HepG2 (cell line): ENCODE measurements around the gene CD151. TPM values are rescaled to one million over a fixed set of nuclear protein-coding genes. Genes with fewer than 3 reads are reported as not detected.
A peak's percentile ranks its signal among the peaks of the same experiment; 100 is the strongest.

Experiments used
- CSRNP2 ChIP-seq: sonication (generic); formaldehyde crosslinking; conservative IDR thresholded peaks from 2 replicates; pipeline ENCODE4 v1.8.0; 2022; ENCODE audit warnings: low read depth, missing genetic modification reagents
- GMEB1 ChIP-seq: sonication (generic); formaldehyde crosslinking; IDR thresholded peaks from 2 replicates; pipeline ENCODE4 v1.5.1; 2020; ENCODE audit warnings: missing genetic modification reagents, mild to moderate bottlenecking, borderline replicate concordance
- MTA1 ChIP-seq: sonication (generic); formaldehyde crosslinking; IDR thresholded peaks from 2 replicates; pipeline ENCODE4 v1.4.0; 2020; ENCODE audit warnings: missing genetic modification reagents, mild to moderate bottlenecking, borderline replicate concordance
- NCOA1 ChIP-seq: sonication (generic); formaldehyde crosslinking; IDR thresholded peaks from 2 replicates; pipeline ENCODE4 v1.9.0; 2021; ENCODE audit warnings: missing genetic modification reagents
- NFIC ChIP-seq: IDR thresholded peaks from 2 replicates; pipeline ENCODE4 v1.6.1; 2012; ENCODE audit warnings: mild to moderate bottlenecking, low read length, inconsistent platforms
- NONO ChIP-seq, 2 experiments: fragments of 450-650 bp in 1 of 2; sonication (generic) in 1 of 2; formaldehyde crosslinking in 1 of 2; IDR thresholded peaks in 1 of 2; conservative IDR thresholded peaks in 1 of 2; 2 replicates each; pipeline versions ENCODE4 v1.6.1 to v1.8.0; 2017 to 2022; ENCODE audit warnings: mild to moderate bottlenecking in 1 of 2, missing genetic modification reagents in 1 of 2, moderate library complexity in 1 of 2
- NR0B2 ChIP-seq: sonication (generic); formaldehyde crosslinking; IDR thresholded peaks from 2 replicates; pipeline ENCODE4 v1.4.0; 2020; ENCODE audit warnings: mild to moderate bottlenecking, missing genetic modification reagents
- NR2F1 ChIP-seq, 2 experiments: fragments of 450-650 bp in 1 of 2; formaldehyde crosslinking in 1 of 2; IDR thresholded peaks; 2 replicates each; pipeline versions ENCODE4 v1.5.0 to v1.6.1; 2016 to 2020; ENCODE audit warnings: mild to moderate bottlenecking in 1 of 2, missing compliant biosample characterization in 1 of 2, missing genetic modification reagents in 1 of 2, moderate library complexity in 1 of 2
- ZFY ChIP-seq: sonication (generic); formaldehyde crosslinking; IDR thresholded peaks from 2 replicates; pipeline ENCODE4 v1.4.0; 2020; ENCODE audit warnings: missing genetic modification reagents
- ZNF224 ChIP-seq: sonication (generic); formaldehyde crosslinking; IDR thresholded peaks from 2 replicates; pipeline ENCODE4 v1.5.0; 2020; ENCODE audit warnings: mild to moderate bottlenecking, missing genetic modification reagents
- ZNF318 ChIP-seq: sonication (generic); formaldehyde crosslinking; IDR thresholded peaks from 2 replicates; pipeline ENCODE4 v1.4.0; 2020; ENCODE audit warnings: mild to moderate bottlenecking, missing genetic modification reagents
- ZNF546 ChIP-seq: sonication (generic); formaldehyde crosslinking; conservative IDR thresholded peaks from 2 replicates; pipeline ENCODE4 v1.8.1; 2023; ENCODE audit warnings: mild to moderate bottlenecking, missing genetic modification reagents
- ZNF678 ChIP-seq: sonication (generic); formaldehyde crosslinking; IDR thresholded peaks from 2 replicates; pipeline ENCODE4 v1.4.0; 2020; ENCODE audit warnings: mild to moderate bottlenecking, missing genetic modification reagents
- ZNF746 ChIP-seq: sonication (generic); formaldehyde crosslinking; IDR thresholded peaks from 2 replicates; pipeline ENCODE4 v1.8.0; 2022; ENCODE audit warnings: mild to moderate bottlenecking, missing genetic modification reagents
- polyA plus RNA-seq, 8 experiments: library from polyadenylated mRNA; depleted of rRNA in 3 of 8; stranded (reverse) in 7 of 8; unstranded in 1 of 8; fragments of >200 nt; fragmentation: Illumina TruSeq in 4 of 8; extraction: Trizol in 4 of 8; gene quantifications; 2 replicates each; pipeline versions ENCODE4 v1.2.1 to v1.2.3, GENCODE V29; 2011 to 2016; ENCODE audit warnings: low read depth in 4 of 8, missing spikeins in 1 of 8, mixed read lengths in 1 of 8; ENCODE audit not compliant: insufficient read depth in 1 of 8
- total RNA-seq, 5 experiments: library from RNA; depleted of rRNA; stranded (reverse); fragments of >200 nt; fragmentation: Illumina TruSeq; extraction: Trizol; gene quantifications; 2 replicates each; pipeline ENCODE4 v1.2.3, GENCODE V29; 2016; ENCODE audit warnings: low read depth in 1 of 5
- TF ChIP-seq, protein P1 (sequence below): IDR thresholded peaks from 2 replicates; pipeline ENCODE4 v1.6.1; 2012; ENCODE audit warnings: inconsistent platforms

CD151 gene
- total and polyA plus RNA-seq, 2 of the 13 experiments (the other 11 are each of a cell fraction or from before 2014, with no cell fraction given): 125 to 197 TPM

GRCh38 chr11:819129-819931, 13.4 kb upstream of the CD151 start (continued):
- no peak for TF ChIP-seq ZNF318
- TF ChIP-seq NR0B2 (CRISPR knock-in tag): no peak; the same call in 1 of the 2 replicates
- peak; percentile 22; the same call in 1 of the 2 replicates for TF ChIP-seq GMEB1 (CRISPR knock-in tag)
- no peak for TF ChIP-seq NONO (IDR thresholded peaks at IDR 0.05)
- TF ChIP-seq NONO (CRISPR knock-in tag; conservative IDR thresholded peaks at IDR 0.05): 0 out of 2 replicates have a peak, but pooled peaks have one; percentile 46
- no peak for TF ChIP-seq NFIC
- TF ChIP-seq MTA1 (CRISPR knock-in tag): peak; percentile 16; the same call in 1 of the 2 replicates
- no peak for TF ChIP-seq NCOA1 (CRISPR knock-in tag)
- 0 out of 4 replicates have a peak, but pooled peaks of 1 of the 2 experiments have one; percentile 36 for TF ChIP-seq NR2F1 (CRISPR knock-in tag; IDR thresholded peaks at IDR 0.05)
- TF ChIP-seq ZFY: peak; percentile 81
- TF ChIP-seq CSRNP2 (CRISPR knock-in tag): no peak
- TF ChIP-seq, protein P1, sequence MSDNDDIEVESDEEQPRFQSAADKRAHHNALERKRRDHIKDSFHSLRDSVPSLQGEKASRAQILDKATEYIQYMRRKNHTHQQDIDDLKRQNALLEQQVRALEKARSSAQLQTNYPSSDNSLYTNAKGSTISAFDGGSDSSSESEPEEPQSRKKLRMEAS: peak; percentile 70
- TF ChIP-seq ZNF678 (CRISPR knock-in tag): no peak
- TF ChIP-seq ZNF224 (CRISPR knock-in tag): 0 out of 2 replicates have a peak, but pooled peaks have one; percentile 11
- TF ChIP-seq ZNF546 (CRISPR knock-in tag): peak; percentile 59; the same call in 1 of the 2 replicates
- TF ChIP-seq ZNF746 (CRISPR knock-in tag): peak; percentile 30
